Measurements from ENCODE around the gene HSD17B11.
"Not testable (repeated sequence)": the region's sequence is repeated elsewhere in the genome, so short reads cannot be mapped to it uniquely, and the experiment has no call there.

Gene HSD17B11, protein sequence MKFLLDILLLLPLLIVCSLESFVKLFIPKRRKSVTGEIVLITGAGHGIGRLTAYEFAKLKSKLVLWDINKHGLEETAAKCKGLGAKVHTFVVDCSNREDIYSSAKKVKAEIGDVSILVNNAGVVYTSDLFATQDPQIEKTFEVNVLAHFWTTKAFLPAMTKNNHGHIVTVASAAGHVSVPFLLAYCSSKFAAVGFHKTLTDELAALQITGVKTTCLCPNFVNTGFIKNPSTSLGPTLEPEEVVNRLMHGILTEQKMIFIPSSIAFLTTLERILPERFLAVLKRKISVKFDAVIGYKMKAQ

DNA sequence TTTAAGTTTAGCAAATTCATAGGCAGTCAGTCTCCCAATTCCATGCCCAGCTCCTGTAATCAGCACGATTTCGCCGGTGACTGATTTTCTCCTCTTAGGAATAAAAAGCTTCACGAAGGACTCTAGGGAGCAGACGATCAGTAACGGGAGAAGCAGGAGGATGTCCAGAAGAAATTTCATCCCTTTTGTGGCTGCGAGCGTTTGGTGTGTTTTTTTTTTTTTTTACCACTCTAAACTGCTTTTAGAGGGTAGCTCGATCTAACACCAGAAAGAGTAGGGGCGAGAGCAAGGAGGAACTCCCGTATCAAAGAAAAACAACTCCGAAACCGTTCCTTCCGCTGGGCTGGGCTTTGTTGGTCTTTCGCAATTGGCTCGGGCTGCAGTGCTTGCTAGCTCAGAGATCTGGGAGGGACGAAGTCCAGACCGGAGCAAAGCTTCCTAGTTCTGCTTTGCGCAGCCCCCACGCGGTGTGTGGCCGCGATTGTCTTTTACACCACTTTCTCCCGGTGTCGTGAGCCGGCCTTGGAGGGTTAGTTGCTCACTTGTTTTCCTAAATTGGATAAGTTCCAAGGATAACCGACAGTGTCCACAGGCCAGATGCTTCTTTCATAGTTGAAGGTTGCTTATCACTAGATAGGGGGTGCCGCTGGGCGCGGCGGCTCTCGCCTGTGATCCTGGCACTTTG is at the start of gene HSD17B11:
HSD17B11 (minus strand) TSS at position 298 of the 685 bp plus-strand sequence; CDS start at position 180, 118 bp downstream.
- DNase-seq (ENCODE audit: low spot score): peak; percentile 92

DNA sequence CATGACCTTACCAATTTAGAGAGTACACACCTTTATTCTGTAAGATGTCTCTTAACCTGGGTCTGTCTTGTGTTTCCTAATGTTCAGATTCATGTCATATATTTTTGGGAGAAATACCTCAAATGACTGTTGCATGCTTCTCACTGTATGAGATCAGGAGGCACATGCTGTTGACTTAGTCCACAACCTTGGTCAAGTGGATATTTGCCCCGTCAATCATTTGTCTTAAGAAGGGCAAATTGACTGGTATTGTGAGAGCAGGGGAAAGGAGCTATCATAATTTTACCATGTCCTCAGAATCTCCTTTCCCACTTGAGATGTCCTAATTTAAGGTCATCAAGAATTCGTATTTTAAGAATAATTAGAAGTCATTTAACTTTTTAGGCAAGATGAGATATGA is 42.4 kb upstream of the HSD17B11 start:
- DNase-seq (ENCODE audit: low spot score): no peak

DNA sequence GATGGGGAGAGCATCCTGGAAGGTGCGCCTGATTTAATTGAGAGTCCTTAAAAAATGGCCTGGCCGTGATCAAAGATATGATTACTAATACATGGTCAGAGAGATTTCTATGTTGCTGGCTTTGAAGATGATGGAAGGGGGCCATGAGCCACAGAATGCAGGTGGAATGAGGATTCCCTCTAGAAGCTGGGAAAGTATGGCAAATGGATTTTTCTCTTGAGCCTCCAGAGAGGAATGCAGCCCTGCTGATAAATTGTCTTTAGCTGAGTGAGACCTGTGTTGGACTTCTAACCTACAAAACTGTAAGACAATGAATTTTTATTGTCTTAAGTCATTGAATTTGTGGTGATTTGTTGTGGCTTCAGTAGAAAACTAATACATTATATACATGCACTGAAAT is 39.0 kb upstream of the HSD17B11 start:
- no peak for DNase-seq (ENCODE audit: low spot score)

DNA sequence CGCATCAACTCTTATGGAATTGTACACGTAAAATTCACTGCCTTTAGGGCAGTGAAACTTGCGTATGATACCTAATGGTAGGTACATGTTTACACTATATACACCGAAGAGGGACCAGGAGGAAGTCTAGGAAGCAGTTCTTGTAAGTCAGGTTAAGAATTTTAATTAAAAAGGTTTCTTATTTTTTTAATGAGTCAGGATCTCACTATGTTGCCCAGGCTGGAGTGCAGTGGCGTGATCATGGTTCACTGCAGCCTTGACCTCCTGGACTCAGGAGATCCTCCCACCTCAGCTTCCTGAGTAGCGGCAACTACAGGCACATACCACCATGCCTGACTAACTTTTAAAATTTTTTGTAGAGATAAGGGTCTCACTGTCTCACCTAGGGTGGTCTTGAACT is 38.0 kb upstream of the HSD17B11 start:
- DNase-seq (ENCODE audit: low spot score): no peak

DNA sequence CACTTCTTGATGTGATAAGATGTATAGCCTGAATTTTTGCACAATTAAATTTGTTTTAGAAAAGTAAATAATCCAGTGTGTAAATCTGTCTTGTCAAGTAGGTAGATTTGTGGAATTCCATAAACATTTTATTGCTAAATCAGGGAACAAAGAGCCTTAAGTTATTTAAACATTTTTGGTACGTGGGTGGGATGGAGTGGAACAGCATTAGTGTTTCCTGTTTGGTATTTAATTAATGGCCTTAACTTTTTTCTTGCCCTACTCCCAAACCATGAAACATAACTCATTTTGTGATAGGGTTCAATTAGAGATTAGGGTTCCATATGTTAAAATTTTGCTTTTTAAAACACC is 36.5 kb upstream of the HSD17B11 start:
- no peak for DNase-seq (ENCODE audit: low spot score)

DNA sequence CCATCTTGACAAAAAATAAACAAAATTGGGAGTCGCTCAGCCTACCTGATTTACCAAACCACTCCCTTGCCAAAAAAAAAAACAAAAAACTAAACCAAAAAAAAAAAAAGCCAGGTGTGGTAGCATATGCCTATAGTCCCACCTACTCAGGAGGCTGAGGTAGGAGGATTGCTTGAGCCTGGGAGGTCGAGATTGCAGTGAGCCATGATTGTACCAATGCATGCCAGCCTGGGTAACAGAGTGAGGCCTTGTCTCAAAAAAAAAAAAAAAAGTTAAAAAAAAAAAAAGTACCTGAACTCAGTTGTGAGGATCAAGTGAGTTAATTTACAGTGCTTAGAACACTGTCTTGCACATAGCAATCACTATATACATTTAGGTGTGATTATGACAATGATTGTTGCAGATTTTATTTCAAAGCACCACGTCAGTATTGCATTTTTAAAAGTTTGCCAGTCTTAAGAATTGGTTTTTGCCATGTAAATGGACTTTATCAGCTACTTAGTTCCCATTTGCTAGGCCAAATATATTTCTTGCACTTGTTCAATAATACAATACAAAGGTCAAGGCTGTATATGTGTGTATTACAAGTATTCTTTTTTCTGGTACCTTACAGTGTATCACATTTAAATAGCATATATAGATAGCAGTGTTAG is 36.0 kb upstream of the HSD17B11 start:
- no peak for DNase-seq (ENCODE audit: low spot score)

DNA sequence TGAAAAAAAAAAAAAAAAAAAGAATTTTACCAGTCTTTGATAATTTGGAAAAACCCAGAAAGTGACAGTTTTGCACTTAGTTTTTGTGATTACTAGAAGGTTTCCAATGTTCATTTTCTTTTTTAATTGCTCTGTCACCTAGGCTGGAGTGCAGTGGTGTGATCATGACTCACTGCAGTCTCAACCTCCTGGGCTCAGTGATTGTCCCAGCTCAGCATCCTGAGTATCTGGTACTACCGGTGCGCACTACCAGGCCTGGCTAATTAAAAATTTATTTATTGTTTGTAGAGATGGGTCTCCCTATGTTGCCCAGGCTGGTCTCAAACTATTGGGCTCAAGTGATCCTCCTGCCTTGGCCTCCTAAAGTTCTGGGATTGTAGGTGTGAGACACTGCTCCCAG is 34.7 kb upstream of the HSD17B11 start:
- DNase-seq (ENCODE audit: low spot score): no peak

DNA sequence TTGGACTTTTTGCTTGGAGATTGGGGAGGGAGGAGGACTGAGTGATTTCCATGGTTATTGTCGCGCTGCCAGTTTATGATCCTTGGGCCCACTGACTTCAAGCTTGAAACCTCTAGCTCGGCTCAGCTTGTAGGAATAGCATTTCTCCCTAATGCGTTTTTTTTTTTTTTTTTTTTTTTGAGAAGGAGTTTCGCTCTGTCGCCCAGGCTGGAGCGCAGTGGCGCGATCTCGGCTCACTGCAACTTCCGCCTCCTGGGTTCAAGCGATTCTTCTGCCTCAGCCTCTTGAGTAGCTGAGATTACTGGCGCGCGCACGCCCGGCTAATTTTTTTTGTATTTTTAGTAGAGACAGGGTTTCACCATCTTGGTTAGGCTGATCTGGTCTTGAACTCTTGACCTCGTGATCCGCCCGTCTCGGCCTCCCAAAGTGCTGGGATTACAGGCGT is 33.1 kb upstream of the HSD17B11 start:
- not testable (repeated sequence) for DNase-seq (ENCODE audit: low spot score)

DNA sequence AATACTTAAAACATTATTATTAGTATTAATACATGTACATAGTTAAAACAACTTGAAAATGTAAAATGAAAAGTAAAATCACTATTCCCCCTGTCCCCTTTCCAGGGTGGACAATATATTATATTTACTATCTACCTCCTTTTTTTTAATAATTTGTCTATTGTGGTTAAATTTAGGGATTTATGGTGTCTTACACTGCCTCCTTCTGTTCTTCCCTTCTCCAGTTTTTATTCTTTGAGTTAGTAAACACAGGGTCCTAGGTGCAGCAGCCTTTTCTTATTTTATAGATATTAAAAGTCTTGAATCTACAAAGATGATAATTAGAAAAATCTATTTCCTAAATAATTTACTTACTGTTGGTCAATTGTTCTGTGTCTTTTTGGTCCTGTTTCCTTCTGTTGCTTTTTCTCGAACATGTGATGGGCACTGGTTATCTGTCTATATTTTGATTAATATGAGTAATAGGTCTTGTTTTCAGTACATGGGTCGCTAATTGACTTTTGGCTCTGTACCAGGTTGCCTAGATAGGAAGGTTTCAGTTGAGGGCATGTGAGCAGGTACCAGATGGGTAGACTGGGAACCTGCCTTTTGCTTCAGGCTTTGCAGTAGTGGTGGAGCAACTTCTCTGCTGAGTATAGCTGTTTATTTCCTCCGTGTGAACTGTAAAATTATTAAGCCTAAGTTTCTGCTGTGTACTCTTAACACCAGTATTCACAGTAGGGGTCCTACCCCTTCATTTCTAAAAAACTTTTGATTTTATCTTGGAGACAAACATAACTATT is 32.5 kb upstream of the HSD17B11 start:
- peak; percentile 50 for DNase-seq (ENCODE audit: low spot score)

DNA sequence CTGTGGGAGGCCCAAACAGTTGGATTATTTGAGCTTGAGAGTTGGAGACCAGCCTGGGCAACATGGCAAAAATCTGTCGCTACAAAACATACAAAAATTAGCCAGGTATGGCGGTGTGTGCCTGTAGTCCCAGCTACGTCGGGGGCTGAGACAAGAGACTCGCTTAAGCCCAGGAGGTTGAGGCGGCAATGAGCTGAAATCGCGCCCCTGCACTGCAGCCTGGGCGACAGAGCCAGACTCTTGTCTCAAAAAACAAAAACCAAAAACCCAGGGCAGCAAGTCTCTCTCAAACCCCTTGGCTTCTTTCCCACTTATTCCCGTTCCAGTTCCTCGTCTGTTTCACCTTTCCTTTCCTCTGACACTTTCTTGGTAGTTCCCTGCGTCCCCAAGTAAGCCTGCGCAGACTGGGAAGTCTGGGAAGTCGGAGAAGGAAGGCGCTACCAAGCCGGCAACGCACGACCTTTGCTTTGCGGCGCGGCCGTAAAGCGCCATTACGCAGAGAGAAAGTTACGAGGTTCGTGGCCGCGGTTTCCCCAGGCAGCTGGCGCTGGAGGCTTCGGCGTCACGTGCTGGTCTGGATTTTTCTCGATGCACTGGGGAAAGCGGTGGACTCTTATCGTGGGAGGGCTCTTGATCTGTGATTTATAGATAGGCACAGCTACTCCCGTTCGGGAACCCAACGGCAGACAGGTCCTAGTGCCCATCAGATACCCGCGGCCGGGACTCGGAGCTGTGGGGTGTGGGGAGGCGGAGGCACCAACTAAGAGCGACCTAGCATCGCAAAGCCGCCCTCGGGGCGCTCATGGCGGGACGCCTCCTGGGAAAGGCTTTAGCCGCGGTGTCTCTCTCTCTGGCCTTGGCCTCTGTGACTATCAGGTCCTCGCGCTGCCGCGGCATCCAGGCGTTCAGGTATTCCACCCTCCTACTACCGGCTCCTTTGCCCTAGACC is 31.4 kb upstream of the HSD17B11 start, which contains the start of gene NUDT9:
NUDT9 (plus strand) TSS at position 470 of the 949 bp plus-strand sequence; CDS start at position 803, 333 bp downstream.
- DNase-seq (ENCODE audit: low spot score): peak; percentile 94

DNA sequence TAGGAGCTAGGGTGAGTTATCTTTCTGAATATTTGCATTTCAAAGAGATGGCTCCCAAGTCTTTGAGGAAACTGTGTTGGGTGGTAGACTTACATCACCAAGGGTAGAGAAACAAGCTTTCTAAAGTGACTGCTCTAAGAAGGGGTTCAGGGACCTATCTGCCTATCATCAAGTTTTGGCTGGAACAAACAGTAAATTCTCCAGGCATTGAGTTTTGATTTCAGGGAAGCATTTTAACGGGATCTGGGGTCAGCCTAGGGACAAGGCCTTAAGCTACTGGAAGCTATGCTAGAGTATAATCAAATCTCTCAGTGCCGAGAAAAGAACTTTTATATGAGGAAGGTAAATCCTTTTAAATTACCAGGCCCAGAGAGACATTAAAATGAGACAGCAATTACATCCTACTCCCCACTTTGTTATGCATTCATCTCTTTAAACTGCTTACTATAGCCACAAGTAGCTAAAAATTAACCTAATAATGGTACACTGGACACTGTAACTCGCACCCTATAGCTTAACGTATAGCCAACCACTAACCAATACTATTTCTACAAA is 29.4 kb upstream of the HSD17B11 start:
- DNase-seq (ENCODE audit: low spot score): no peak

DNA sequence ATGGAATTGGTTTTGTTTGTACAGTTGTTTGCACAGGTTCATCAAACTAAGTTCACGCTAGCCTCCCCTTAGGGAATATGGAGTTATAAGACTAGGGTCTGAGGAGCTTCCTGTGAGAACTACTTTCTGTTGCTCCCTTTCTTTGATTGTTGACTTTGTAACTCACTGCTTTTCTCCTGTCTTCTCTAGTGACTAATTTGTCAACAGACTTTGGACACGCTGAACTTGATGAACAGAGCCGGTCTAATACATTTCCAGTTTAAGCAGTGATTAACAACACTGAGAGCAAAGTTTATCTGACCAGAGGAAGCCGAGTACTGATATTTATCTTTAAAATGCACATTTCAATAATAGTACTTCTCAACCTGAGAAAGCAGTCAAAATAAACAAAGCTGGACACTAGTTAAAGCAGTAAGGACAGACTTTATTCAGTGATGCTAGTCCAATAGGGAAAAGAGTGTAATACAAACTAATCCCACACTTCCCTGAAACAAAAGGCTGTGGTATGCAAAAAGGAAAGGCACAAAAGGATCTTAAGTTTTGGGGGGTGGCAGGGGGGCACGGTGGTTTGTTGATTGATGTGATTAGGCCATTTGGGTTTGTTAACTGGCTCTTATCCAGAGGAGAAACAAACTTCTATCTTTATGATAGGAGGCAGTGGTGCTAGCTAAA is 28.7 kb upstream of the HSD17B11 start:
- no peak for DNase-seq (ENCODE audit: low spot score)

DNA sequence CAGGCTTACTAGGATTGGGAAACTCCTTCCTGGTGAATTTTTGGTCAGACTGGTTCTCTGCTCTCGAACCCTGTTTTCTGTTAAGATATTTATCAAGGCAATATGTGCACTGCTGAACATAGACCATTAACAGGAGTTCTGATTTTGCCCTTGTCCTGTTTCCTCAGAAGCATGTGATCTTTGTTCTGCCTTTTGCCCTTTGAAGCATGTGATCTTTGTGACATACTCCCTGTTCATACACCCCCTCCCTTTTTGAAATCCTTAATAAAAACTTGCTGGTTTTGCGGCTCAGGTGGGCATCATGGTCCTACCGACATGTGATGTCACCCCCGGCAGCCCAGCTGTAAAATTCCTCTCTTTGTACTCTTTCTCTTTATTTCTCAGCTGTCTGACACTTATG is 27.4 kb upstream of the HSD17B11 start:
- DNase-seq (ENCODE audit: low spot score): not testable (repeated sequence)

DNA sequence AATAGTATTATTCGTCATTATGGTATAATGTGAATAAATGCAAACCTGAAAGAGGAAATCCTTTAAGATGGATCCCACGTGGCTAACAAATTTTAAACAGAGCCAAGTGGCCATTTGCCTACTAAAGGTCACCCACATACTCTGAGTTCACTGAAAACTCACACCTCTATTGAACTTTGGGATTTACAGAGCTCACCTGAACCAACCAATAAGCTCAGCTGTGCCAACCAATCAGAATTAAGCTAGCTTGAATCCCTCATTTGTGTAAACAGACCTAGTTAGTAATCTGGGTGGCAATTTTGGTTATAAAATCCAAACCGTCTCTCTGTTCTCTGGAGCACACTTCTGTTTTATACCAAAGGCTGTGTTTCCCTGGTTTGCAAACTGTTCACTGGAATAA is 26.0 kb upstream of the HSD17B11 start:
- no peak for DNase-seq (ENCODE audit: low spot score)

DNA sequence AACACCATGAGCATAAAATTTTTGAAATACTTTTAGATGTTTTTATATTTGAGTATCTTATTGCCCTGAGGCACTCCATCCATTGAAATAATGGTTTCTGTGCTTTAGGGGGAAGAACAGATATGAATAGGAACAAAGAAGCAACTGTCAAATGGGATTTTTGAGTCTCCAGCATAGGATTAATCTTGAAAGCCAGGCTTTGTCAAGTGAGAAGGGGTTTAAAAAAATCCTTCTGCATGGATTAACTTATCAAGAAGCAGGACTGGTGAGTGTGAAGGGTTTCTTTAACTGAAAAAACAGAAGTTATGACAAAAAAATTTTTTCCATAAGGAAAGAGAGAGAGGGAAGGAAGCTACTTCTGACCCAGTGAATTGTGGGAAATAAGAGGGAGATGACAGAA is 23.8 kb upstream of the HSD17B11 start:
- DNase-seq (ENCODE audit: low spot score): no peak

DNA sequence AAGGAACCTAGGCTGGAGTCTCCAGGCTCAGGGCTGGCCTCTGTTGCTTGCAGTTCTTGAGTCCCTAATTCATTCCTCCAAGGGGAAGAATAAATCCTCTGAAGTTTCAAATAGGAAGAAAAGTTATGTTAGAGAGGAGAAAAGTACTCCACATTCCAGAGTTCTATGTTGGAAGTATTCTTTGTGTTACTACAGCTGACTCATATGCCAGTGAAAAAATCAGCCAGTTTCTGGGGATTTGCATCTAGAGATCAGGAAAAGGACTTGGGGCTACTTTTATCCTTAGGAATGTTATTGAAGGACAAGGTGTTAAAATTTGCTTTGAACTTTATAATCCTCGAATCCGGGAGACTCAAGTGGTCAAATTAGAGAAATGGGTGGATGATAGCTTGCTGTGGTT is 19.7 kb upstream of the HSD17B11 start:
- no peak for DNase-seq (ENCODE audit: low spot score)

DNA sequence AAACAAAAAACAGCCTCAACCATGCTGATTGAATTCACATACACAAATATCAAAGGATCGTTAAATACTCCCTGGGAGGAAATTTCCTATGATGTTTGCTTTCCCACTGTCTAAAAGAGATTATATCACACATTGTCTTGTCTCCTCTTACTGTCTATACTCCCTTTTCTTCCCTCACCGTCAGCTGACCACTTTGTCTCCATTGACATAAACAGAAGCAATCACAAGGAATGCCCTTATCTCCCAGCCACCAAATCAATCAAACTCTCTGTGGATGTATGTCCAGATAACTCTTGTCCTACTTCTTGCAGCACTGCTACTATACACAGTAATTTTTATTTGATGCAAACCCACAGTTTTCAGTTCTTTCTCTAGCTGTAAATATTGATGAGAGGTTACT is 19.2 kb upstream of the HSD17B11 start:
- no peak for DNase-seq (ENCODE audit: low spot score)

DNA sequence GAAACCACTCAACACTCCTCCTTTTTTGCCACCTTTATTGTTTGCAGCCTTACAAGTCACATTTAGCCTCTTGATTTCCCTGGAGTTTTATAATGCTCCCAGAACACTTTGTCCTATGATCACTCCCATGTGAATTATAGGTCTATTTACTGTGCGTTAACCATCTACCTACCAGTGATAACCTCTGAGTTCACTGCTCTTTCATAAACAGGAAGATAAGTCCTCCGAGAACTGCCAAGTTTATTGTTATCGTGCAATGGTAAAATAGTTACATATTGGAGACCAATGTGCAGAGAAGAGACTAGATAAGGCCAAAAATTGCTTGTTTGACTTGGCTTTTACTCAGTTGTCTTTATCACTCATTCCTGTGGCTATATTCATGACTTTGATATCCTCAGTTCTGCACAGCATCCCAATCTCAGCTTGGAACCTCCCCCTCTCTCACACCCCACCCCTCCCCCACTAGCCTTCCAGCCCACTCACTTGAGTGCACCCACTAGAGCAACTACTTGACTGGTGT is 18.5 kb upstream of the HSD17B11 start:
- no peak for DNase-seq (ENCODE audit: low spot score)

DNA sequence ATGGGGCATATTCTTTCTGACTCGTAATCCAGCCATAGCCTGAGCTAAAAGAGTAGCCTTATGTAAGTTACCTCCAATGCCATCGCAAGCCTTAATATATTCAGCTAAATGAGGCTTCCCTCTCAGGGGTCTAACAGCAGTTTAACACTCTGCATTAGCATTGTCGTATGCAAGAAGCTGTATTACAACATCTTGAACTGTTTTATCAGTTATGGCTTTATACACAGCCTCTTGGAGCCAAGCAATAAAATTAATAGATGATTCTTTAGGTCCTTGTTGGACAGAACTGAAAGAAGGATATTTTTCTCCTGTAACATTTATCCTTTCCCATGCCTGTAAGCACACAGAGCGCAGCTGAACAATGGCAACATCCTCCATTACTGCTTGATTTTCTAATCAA is 15.9 kb upstream of the HSD17B11 start:
- not testable (repeated sequence) for DNase-seq (ENCODE audit: low spot score)

DNA sequence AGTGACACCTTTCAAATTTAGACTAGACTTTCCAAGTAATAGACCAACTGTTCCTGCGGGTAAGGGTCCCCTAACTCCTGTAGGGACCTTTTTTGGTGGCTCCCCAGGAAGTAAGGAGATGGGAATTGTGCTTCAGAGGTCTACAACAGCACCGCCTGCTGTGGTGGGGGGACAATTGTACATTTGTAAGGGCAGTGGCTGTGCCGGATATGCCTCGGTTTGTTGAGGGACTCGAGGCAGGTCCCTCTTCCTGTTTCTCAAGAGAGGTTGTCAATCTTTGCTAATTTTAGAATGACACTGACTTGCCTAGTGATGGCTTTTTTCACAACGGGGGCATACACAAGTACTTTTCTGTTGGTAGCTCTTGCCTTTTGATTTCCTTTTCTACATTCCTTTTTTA is 15.5 kb upstream of the HSD17B11 start:
- peak; percentile 25 for DNase-seq (ENCODE audit: low spot score)

Data from NAMALWA (cell line).